BE2C (cell line): Measurements from ENCODE around the gene FADS6.

ENCODE experiments used
- DNase-seq: peaks from one replicate; pipeline ENCODE4 v3.0.0-alpha.2; 2020
- H3K27me3 ChIP-seq: fragments of 250-450 bp; sonication (Bioruptor Pico); 2 replicates; pipeline ENCODE4 v1.5.1; 2020; ENCODE audit warnings: mild to moderate bottlenecking
- H3K36me3 ChIP-seq: fragments of 250-450 bp; sonication (Bioruptor Pico); 2 replicates; pipeline ENCODE4 v1.5.1; 2020; ENCODE audit warnings: mild to moderate bottlenecking
- H3K4me1 ChIP-seq: fragments of 250-450 bp; sonication (Bioruptor Pico); 2 replicates; pipeline ENCODE4 v1.5.1; 2020
- H3K4me3 ChIP-seq: 2 replicates; pipeline ENCODE4 v1.5.1; 2011; ENCODE audit warnings: low read depth, low read length
- H3K9me3 ChIP-seq: fragments of 250-450 bp; sonication (Bioruptor Pico); 2 replicates; pipeline ENCODE4 v1.5.1; 2020
- TF ChIP-seq, protein P1 (sequence below): IDR thresholded peaks from 2 replicates; pipeline ENCODE4 v1.5.1; 2012; ENCODE audit warnings: mild to moderate bottlenecking, low read depth, low read length

The FADS6 gene

DNA sequence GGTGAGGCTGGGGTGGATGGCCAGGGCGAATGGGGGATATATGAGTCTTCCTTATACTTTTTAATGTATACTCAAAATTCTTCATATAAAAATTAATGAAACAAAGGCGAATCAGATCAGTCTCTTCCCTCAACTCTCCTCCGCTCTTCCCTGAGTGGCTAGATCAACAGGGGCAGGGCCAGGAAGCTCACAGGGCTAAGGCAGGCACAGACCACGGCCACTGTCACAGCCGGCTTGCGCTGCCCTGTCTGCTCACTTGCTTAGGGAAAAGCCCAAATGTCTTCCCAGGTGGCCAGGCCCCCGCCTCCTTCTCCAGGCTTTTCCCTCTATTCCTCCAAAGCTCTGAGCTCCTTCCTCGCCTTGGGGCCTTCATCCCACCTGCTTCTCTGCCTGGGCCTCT, 39.8 kb downstream of the FADS6 start:
- Histone ChIP-seq H3K4me3 (no peak overlapping the region), H3K36me3 (no peaks in the 10 kb centered on the region), H3K27me3 (peaks cover 21% of the 10 kb centered on the region), H3K4me1 (no peaks in the 10 kb centered on the region), H3K9me3 (no peaks in the 10 kb centered on the region)
- TF ChIP-seq, protein P1, sequence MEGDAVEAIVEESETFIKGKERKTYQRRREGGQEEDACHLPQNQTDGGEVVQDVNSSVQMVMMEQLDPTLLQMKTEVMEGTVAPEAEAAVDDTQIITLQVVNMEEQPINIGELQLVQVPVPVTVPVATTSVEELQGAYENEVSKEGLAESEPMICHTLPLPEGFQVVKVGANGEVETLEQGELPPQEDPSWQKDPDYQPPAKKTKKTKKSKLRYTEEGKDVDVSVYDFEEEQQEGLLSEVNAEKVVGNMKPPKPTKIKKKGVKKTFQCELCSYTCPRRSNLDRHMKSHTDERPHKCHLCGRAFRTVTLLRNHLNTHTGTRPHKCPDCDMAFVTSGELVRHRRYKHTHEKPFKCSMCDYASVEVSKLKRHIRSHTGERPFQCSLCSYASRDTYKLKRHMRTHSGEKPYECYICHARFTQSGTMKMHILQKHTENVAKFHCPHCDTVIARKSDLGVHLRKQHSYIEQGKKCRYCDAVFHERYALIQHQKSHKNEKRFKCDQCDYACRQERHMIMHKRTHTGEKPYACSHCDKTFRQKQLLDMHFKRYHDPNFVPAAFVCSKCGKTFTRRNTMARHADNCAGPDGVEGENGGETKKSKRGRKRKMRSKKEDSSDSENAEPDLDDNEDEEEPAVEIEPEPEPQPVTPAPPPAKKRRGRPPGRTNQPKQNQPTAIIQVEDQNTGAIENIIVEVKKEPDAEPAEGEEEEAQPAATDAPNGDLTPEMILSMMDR: no peak
- no peak for DNase-seq

DNA sequence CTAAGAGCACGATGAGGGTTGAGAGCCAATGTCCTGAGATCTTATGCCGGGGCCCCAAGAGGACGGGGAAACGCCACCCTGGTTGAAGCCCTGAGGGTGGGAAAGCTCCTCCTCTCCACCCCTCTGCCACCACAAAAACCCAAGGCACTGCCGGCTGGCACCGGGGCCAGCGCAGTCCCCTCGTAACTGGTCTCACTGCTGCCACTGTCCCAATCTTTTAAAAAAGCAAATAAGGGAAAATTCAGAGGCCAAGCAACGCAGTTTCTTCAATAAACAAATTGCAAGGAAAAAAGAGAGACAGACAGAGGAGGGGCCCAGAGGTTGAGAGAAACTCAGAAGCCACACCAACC, 40.4 kb downstream of the FADS6 start:
- no peak for DNase-seq
- H3K9me3 ChIP-seq: no peaks in the 10 kb centered on the region
- H3K27me3 ChIP-seq: peaks cover 20% of the 10 kb centered on the region
- H3K36me3 ChIP-seq: no peaks in the 10 kb centered on the region
- TF ChIP-seq, protein P1: no peak
- no peaks in the 10 kb centered on the region for H3K4me1 ChIP-seq
- no peak overlapping the region for H3K4me3 ChIP-seq

DNA sequence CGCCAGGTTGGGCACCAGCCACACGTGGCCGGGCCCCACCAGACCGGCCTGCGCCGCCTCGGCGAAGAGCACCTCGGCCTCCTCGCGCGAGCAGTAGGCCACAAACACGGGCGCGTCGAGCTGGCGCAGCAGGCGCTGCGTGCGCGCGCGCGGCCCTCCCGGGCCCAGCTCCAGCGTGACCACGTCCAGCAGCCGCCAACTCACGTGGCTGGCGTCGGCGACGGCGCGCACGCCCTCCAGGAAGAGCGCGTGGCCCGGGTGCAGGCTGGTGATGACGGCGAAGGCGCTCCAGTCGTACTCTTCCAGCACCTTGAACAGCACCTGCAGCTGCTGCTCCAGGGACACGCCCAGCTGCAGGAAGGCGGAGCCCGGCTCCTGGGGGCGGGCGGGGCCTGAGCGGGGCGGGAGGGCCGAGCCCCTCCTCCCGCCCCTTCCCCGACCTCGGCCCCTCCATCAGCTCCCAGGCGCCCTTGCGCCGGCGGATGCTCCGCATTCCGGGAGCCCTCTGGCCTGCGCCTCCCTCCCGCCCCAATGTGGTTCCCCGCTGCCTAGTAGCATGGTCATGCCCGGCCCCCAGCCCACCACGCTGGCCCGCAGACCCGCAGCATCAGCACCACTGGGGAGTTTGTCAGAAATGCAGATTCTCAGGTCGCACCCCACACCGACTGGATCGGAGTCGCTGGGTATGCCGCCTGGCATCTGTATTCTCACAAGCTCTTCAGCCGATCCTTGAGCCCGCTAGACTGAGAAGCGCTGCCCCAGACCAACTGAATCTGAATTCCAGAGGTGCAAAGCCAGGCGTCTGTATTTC, 41.0 kb downstream of the FADS6 start:
- H3K4me3 ChIP-seq: no peak overlapping the region
- no peaks in the 10 kb centered on the region for H3K4me1 ChIP-seq
- H3K9me3 ChIP-seq: no peaks in the 10 kb centered on the region
- peaks cover 20% of the 10 kb centered on the region for H3K27me3 ChIP-seq
- no peaks in the 10 kb centered on the region for H3K36me3 ChIP-seq
- no peak for DNase-seq
- TF ChIP-seq, protein P1: no peak

DNA sequence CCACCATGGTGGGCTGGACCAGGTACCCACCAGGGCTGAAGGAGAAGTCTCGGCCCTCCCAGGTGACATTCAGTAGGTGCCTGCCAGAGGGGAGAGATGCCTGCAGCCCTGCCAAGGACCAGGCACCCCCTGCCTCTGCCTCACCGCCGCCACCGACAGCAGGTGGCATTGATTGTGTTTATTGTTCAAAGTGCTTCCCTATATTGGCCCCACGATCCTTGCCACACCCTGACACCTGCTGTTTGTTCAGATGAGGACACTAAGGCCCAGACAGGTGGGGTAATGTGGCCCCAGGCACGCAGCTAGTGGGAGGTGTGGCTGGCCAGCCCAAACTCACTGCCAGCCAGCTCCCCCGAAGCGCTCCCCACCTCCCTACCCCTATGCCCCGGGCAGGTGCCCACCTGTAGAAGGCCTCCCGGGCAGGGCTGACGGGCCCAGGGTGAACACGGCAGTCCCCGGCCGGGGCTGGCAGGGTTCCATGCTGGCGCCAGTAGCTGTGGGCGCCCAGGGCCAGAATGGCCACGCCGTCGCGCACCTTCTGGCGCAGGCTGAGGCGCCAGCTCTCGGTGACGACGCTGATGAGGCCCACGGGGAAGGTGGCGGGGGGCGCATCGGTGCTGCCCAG, 41.7 kb downstream of the FADS6 start:
- TF ChIP-seq, protein P1: no peak
- H3K4me1 ChIP-seq: no peaks in the 10 kb centered on the region
- H3K27me3 ChIP-seq: peaks cover 20% of the 10 kb centered on the region
- no peak for DNase-seq
- no peaks in the 10 kb centered on the region for H3K9me3 ChIP-seq
- H3K4me3 ChIP-seq: no peak overlapping the region
- no peaks in the 10 kb centered on the region for H3K36me3 ChIP-seq

DNA sequence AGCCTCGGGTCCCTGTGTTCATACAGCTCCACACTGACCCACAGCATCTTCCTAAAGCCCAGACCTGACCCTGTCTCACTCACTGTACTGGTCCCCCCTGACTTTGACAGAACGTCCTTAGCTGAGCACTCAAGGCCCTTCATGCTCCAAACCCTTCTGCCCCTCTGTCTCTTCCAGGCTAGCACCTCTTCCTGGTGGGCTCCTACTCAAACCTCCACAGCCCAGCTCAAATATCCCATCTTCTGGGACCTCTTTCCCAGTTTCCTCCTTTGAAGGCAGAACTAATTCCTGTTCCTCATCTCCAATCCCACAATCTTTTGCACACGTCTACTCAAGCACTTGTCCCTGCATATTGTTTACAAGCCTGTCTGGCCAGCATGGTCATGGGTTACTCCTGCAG, 42.5 kb downstream of the FADS6 start:
- TF ChIP-seq, protein P1: no peak
- no peak for DNase-seq
- no peaks in the 10 kb centered on the region for H3K36me3 ChIP-seq
- H3K27me3 ChIP-seq: peaks cover 20% of the 10 kb centered on the region
- H3K4me3 ChIP-seq: no peak overlapping the region
- no peaks in the 10 kb centered on the region for H3K9me3 ChIP-seq
- no peaks in the 10 kb centered on the region for H3K4me1 ChIP-seq

DNA sequence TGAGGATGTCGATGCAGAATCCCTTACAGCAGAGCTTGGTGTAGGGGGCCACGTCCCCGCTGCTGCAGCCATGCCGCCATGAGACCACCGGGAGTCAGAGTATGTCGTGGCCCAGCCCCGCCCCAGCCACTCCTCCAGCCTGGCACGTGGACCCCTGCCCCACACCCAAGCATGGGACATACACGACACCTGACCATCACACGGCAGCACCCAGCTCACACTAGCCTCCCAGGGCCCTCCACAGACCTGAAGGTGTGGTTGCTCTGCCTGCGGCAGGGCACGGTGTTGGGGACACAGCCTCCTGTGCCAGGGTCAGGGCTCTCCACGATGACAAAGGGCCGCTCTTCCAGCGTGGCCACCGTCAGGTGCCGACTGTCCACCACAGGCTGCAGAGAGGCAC, 43.1 kb downstream of the FADS6 start:
- H3K36me3 ChIP-seq: no peaks in the 10 kb centered on the region
- no peak overlapping the region for H3K4me3 ChIP-seq
- H3K4me1 ChIP-seq: no peaks in the 10 kb centered on the region
- peaks cover 20% of the 10 kb centered on the region for H3K27me3 ChIP-seq
- no peak for DNase-seq
- TF ChIP-seq, protein P1: no peak
- H3K9me3 ChIP-seq: no peaks in the 10 kb centered on the region
